H1 (cell line): ENCODE results near the gene VWA7. TPM values are rescaled to one million over a fixed set of nuclear protein-coding genes. Genes with fewer than 3 reads are reported as not detected.

ENCODE experiments used
- CTCF ChIA-PET: fragments of 300-600 bp; sonication (Branson Sonifier 250); formaldehyde crosslinking; loops from one replicate; lab custom pipeline; 2021; ENCODE audit not compliant: partially characterized antibody; lab: Charles Lee
- POLR2A ChIA-PET: fragments of 300-600 bp; sonication (Branson Sonifier 250); formaldehyde crosslinking; loops from one replicate; lab custom pipeline; 2021; ENCODE audit warnings: inconsistent platforms; ENCODE audit not compliant: partially characterized antibody; lab: Charles Lee
- DNase-seq, 2 experiments: peaks; one replicate each; pipeline versions ENCODE4 v3.0.0 to v3.0.0-alpha.2; 2010 to 2022; ENCODE audit warnings: low spot score in 2 of 2, low read depth in 1 of 2, mixed read lengths in 1 of 2
- FAIRE-seq: peaks from 2 replicates; lab custom pipeline; 2011; peaks lifted over from hg19 to GRCh38; lab: Jason Lieb, UNC
- H2AFZ ChIP-seq: 2 replicates; pipeline ENCODE4 v1.8.1; 2012; ENCODE audit warnings: low read length, inconsistent platforms
- H2AK5ac ChIP-seq: 2 replicates; pipeline ENCODE4 v1.6.1; 2013; ENCODE audit warnings: low read depth, low read length
- H2BK120ac ChIP-seq: replicated peaks from 2 replicates; pipeline ENCODE3; 2013; ENCODE audit warnings: low read depth, low read length, inconsistent platforms
- H2BK12ac ChIP-seq: 2 replicates; pipeline ENCODE4 v1.6.1; 2013; ENCODE audit warnings: low read depth, low read length
- H2BK15ac ChIP-seq: 2 replicates; pipeline ENCODE4 v1.6.1; 2013; ENCODE audit warnings: low read length
- H2BK20ac ChIP-seq: 2 replicates; pipeline ENCODE4 v1.6.1; 2013; ENCODE audit warnings: low read length
- H2BK5ac ChIP-seq: 2 replicates; pipeline ENCODE4 v1.6.1; 2013; ENCODE audit warnings: low read depth, low read length
- H3K14ac ChIP-seq: 2 replicates; pipeline ENCODE4 v1.6.1; 2013; ENCODE audit warnings: inconsistent platforms; ENCODE audit not compliant: insufficient read length
- H3K18ac ChIP-seq: 2 replicates; pipeline ENCODE4 v1.6.1; 2013; ENCODE audit warnings: low read length; ENCODE audit errors: extremely low read depth
- H3K23ac ChIP-seq: 2 replicates; pipeline ENCODE4 v1.6.1; 2013; ENCODE audit warnings: inconsistent platforms; ENCODE audit not compliant: insufficient read length
- H3K23me2 ChIP-seq: 2 replicates; pipeline ENCODE4 v1.6.1; 2013; ENCODE audit warnings: low read depth, low read length
- H3K27ac ChIP-seq: 2 replicates; pipeline ENCODE4 v1.6.1; 2011; ENCODE audit warnings: low read depth, low read length, inconsistent platforms
- H3K27me3 ChIP-seq, 4 experiments: replicated peaks in 1 of 4; 1 replicate in 1 of 4; 2 replicates in 3 of 4; pipeline versions ENCODE4 v1.6.1 to v1.8.1; 2011 to 2013; ENCODE audit warnings: low read length in 3 of 4, mild to moderate bottlenecking in 3 of 4, inconsistent platforms in 2 of 4, mixed read lengths in 2 of 4, moderate library complexity in 1 of 4; ENCODE audit not compliant: control insufficient read depth in 3 of 4, insufficient read depth in 3 of 4; ENCODE audit errors: extremely low read depth in 1 of 4
- H3K36me3 ChIP-seq, 4 experiments: 2 replicates each; pipeline versions ENCODE4 v1.6.1 to v1.8.1; 2011 to 2013; ENCODE audit warnings: mild to moderate bottlenecking in 4 of 4, low read length in 3 of 4, moderate library complexity in 2 of 4, control low read depth in 1 of 4, inconsistent platforms in 1 of 4; ENCODE audit not compliant: insufficient read depth in 4 of 4, control insufficient read depth in 2 of 4
- H3K4ac ChIP-seq: replicated peaks from 2 replicates; pipeline ENCODE3; 2013; ENCODE audit warnings: low read length, low read depth, mixed read lengths, inconsistent platforms; ENCODE audit not compliant: insufficient read length
- H3K4me1 ChIP-seq, 4 experiments: replicated peaks in 1 of 4; 1 replicate in 1 of 4; 2 replicates in 3 of 4; pipeline versions ENCODE4 v1.6.1 to v1.8.1; 2011 to 2013; ENCODE audit warnings: low read length in 3 of 4, inconsistent platforms in 2 of 4, mixed read lengths in 1 of 4; ENCODE audit not compliant: insufficient read depth in 4 of 4, control insufficient read depth in 3 of 4
- H3K4me2 ChIP-seq, 2 experiments: 2 replicates each; pipeline versions ENCODE4 v1.6.1 to v1.8.1; 2011 to 2013; ENCODE audit warnings: low read depth in 2 of 2, low read length in 2 of 2, control low read depth in 1 of 2, inconsistent platforms in 1 of 2, mild to moderate bottlenecking in 1 of 2; ENCODE audit not compliant: insufficient read depth in 1 of 2
- H3K4me3 ChIP-seq, 4 experiments: fragments of 200-600, 300-600 bp in 1 of 4; sonication (generic), shearing (Covaris generic), sonication (Bioruptor Twin) in 1 of 4; 2 replicates each; pipeline versions ENCODE4 v1.5.1 to v1.8.1; 2011 to 2016; ENCODE audit warnings: low read length in 4 of 4, low read depth in 3 of 4, control low read depth in 2 of 4, inconsistent platforms in 2 of 4, mild to moderate bottlenecking in 2 of 4, mixed read lengths in 1 of 4, moderate library complexity in 1 of 4; ENCODE audit not compliant: insufficient read depth in 2 of 4; ENCODE audit errors: extremely low read depth in 1 of 4
- H3K56ac ChIP-seq: replicated peaks from 2 replicates; pipeline ENCODE3; 2013; ENCODE audit warnings: low read depth, mild to moderate bottlenecking, mixed read lengths, low read length, inconsistent platforms; ENCODE audit not compliant: insufficient read length
- H3K79me1 ChIP-seq: 2 replicates; pipeline ENCODE4 v1.6.1; 2013; ENCODE audit warnings: low read depth, low read length, control low read depth
- H3K79me2 ChIP-seq, 2 experiments: 2 replicates each; pipeline versions ENCODE4 v1.6.1 to v1.8.1; 2012 to 2013; ENCODE audit warnings: low read length in 2 of 2, mild to moderate bottlenecking in 2 of 2, inconsistent platforms in 1 of 2; ENCODE audit not compliant: insufficient read depth in 2 of 2, control insufficient read depth in 1 of 2
- H3K9ac ChIP-seq, 4 experiments: replicated peaks in 1 of 4; 1 replicate in 1 of 4; 2 replicates in 3 of 4; pipeline versions ENCODE4 v1.6.1 to v1.8.1; 2011 to 2013; ENCODE audit warnings: low read depth in 3 of 4, low read length in 3 of 4, control low read depth in 2 of 4, mild to moderate bottlenecking in 2 of 4, moderate library complexity in 2 of 4, inconsistent platforms in 1 of 4; ENCODE audit errors: extremely low read depth in 1 of 4
- H3K9me3 ChIP-seq, 2 experiments: 2 replicates each; pipeline versions ENCODE4 v1.6.1 to v1.8.1; 2012 to 2013; ENCODE audit warnings: mild to moderate bottlenecking in 2 of 2, moderate library complexity in 2 of 2, control low read depth in 1 of 2, inconsistent platforms in 1 of 2, low read depth in 1 of 2, low read length in 1 of 2, mixed read lengths in 1 of 2; ENCODE audit not compliant: insufficient read depth in 2 of 2
- H4K20me1 ChIP-seq, 2 experiments: replicated peaks in 1 of 2; 2 replicates each; pipeline versions ENCODE3 to v1.8.1; 2011 to 2013; ENCODE audit warnings: inconsistent platforms in 2 of 2, low read length in 2 of 2, mild to moderate bottlenecking in 1 of 2; ENCODE audit not compliant: insufficient read depth in 2 of 2, control insufficient read depth in 1 of 2
- H4K5ac ChIP-seq: 2 replicates; pipeline ENCODE4 v1.6.1; 2013; ENCODE audit warnings: low read length, low read depth, mixed read lengths, inconsistent platforms; ENCODE audit not compliant: insufficient read length
- H4K8ac ChIP-seq: 2 replicates; pipeline ENCODE4 v1.8.0; 2013; ENCODE audit warnings: mild to moderate bottlenecking, moderate library complexity, low read length, inconsistent platforms; ENCODE audit not compliant: insufficient read depth; ENCODE audit errors: extremely low read depth
- H4K91ac ChIP-seq: replicated peaks from 2 replicates; pipeline ENCODE3; 2013; ENCODE audit warnings: low read length, mixed read lengths, inconsistent platforms; ENCODE audit not compliant: insufficient read length
- CBX8 ChIP-seq: fragments of 300-800, 300-1000 bp; sonication (generic); IDR thresholded peaks from 2 replicates; pipeline ENCODE4 v1.7.1; 2016; ENCODE audit warnings: low read depth, low read length, borderline replicate concordance
- CTCF ChIP-seq, 3 experiments: IDR thresholded peaks; 1 replicate in 2 of 3; 2 replicates in 1 of 3; pipeline versions ENCODE4 v1.5.1 to v1.6.1; 2011; ENCODE audit warnings: low read length in 3 of 3, mild to moderate bottlenecking in 3 of 3, inconsistent platforms in 2 of 3, low read depth in 1 of 3, moderate library complexity in 1 of 3; ENCODE audit not compliant: insufficient read depth in 1 of 3; ENCODE audit errors: control extremely low read depth in 1 of 3
- GTF2F1 ChIP-seq: IDR thresholded peaks from 2 replicates; pipeline ENCODE4 v1.6.1; 2012; ENCODE audit warnings: low read depth, low read length, improper control_type of control experiment, borderline replicate concordance
- MAFK ChIP-seq: IDR thresholded peaks from 2 replicates; pipeline ENCODE4 v1.6.1; 2012; ENCODE audit warnings: low read depth, mild to moderate bottlenecking, improper control_type of control experiment, low read length
- NRF1 ChIP-seq: IDR thresholded peaks from 2 replicates; pipeline ENCODE4 v1.6.1; 2011; ENCODE audit warnings: mild to moderate bottlenecking, low read depth, low read length, improper control_type of control experiment
- SIX5 ChIP-seq: IDR thresholded peaks from 2 replicates; pipeline ENCODE4 v1.6.1; 2011; ENCODE audit warnings: mild to moderate bottlenecking, low read depth, low read length
- ZNF274 ChIP-seq: IDR thresholded peaks from 2 replicates; pipeline ENCODE4 v1.7.0; 2012; ENCODE audit warnings: low read length, borderline replicate concordance; ENCODE audit errors: extremely low read depth
- WGBS, 2 experiments: shearing (Covaris generic) in 1 of 2; methylation state at CpG; one replicate each; pipeline versions ENCODE4 v1.1.6 to v1.1.7; 2013 to 2015; ENCODE audit warnings: low lambda C conversion rate in 2 of 2, mixed read lengths in 2 of 2, inconsistent platforms in 1 of 2, low coverage in 1 of 2, missing lambda C conversion rate in 1 of 2; ENCODE audit not compliant: insufficient replicate concordance in 2 of 2, insufficient coverage in 1 of 2, insufficient read length in 1 of 2; ENCODE audit errors: extremely low coverage in 1 of 2, missing lambda C conversion rate in 1 of 2; 5-methylcytosine and 5-hydroxymethylcytosine counted together
- polyA plus RNA-seq, 7 experiments: library from polyadenylated mRNA; depleted of rRNA in 3 of 7; stranded (reverse) in 5 of 7; unstranded in 2 of 7; fragments of >200 nt in 5 of 7; fragments of 200-250 nt in 2 of 7; gene quantifications; 1 replicate in 5 of 7; 2 replicates in 1 of 7; 4 replicates in 1 of 7; pipeline versions ENCODE4 v1.2.1 to v1.2.3, GENCODE V29; 2011 to 2013; ENCODE audit warnings: missing spikeins in 2 of 7, mixed read lengths in 2 of 7
- total RNA-seq: library from RNA; stranded (reverse); fragmentation: NEBNext Ultra II Directional; extraction: Animal tissue kit (Norgen Biotek cat#: 25700); gene quantifications from 2 replicates; pipeline ENCODE4 v1.2.1, GENCODE V29; 2021

Gene VWA7
- total and polyA plus RNA-seq, 2 of the 8 experiments (the other 6 are each of a cell fraction or from before 2014, with no cell fraction given): 0.82 to 2.1 TPM

GRCh38 chr6:31752739-31753319 lies 24.3 kb downstream of the VWA7 start:
- H2BK15ac ChIP-seq: no peak overlapping the region
- no peak overlapping the region for H3K4me3 ChIP-seq
- H3K4ac ChIP-seq: no peak overlapping the region
- H3K14ac ChIP-seq: no peak overlapping the region
- H3K9me3 ChIP-seq: no peaks in the 10 kb centered on the region
- H4K20me1 ChIP-seq: no peaks in the 10 kb centered on the region
- no peak overlapping the region for H4K5ac ChIP-seq
- H3K79me1 ChIP-seq: no peaks in the 10 kb centered on the region
- no peak overlapping the region for H3K9ac ChIP-seq
- no peak overlapping the region for H3K23ac ChIP-seq
- no peak overlapping the region for H3K18ac ChIP-seq
- no peak overlapping the region for H2AFZ ChIP-seq
- TF ChIP-seq ZNF274 (no peak), CBX8 (no peak), NRF1 (no peak), SIX5 (no peak), CTCF (IDR thresholded peaks at IDR 0.05; ENCODE audit: control extremely low read depth in 1 of 3, insufficient read depth in 1 of 3, low read depth in 1 of 3, low read length in 3 of 3) (no peak), MAFK (no peak), GTF2F1 (no peak)
- CTCF ChIA-PET: interaction anchor here (0.5 to 4.2 kb wide), 9 partner anchors 13 to 709 kb away, joined by 3 to 25 read pairs (median 4); partner anchors contain the start of gene MSH5
- no peak overlapping the region for H3K27ac ChIP-seq
- H2AK5ac ChIP-seq: no peak overlapping the region
- POLR2A ChIA-PET: interaction anchor here (0.7 to 4.8 kb wide), 14 partner anchors 8 to 88 kb away, joined by 3 to 33 read pairs (median 4); partner anchors contain the start of genes CLIC1, GPANK1, LY6G6C and LY6G6F
- H3K56ac ChIP-seq: no peak overlapping the region
- H4K8ac ChIP-seq: no peak overlapping the region
- H3K4me2 ChIP-seq: no peak overlapping the region
- no peak overlapping the region for H2BK120ac ChIP-seq
- 79% methylated on average over 8 of the region's 8 CpGs; no CpG with 5 or more reads in 1 of the 2 experiments for WGBS, 2 experiments
- H3K27me3 ChIP-seq: no peaks in the 10 kb centered on the region
- H3K23me2 ChIP-seq: no peaks in the 10 kb centered on the region
- H3K36me3 ChIP-seq: peaks cover 0 to 3% (median 0%) of the 10 kb centered on the region in 4 experiments; a peak in 1 of 8 replicates
- H2BK12ac ChIP-seq: no peak overlapping the region
- no peak overlapping the region for H2BK5ac ChIP-seq
- H3K4me1 ChIP-seq: no peaks in the 10 kb centered on the region
- no peak for DNase-seq
- H4K91ac ChIP-seq: no peak overlapping the region
- H2BK20ac ChIP-seq: no peak overlapping the region
- no peak for FAIRE-seq
- H3K79me2 ChIP-seq: no peaks in the 10 kb centered on the region
